A549 (cell line): ENCODE measurements around the gene CCNG2.

Experiments
- EHMT2 ChIP-seq: fragments of 200-600 bp; sonication (generic); IDR thresholded peaks from 2 replicates; pipeline ENCODE4 v1.6.1; 2016; ENCODE audit warnings: antibody characterized with exemption, low read depth, mild to moderate bottlenecking, moderate library complexity
- EP300 ChIP-seq, 2 experiments: fragments of >200 bp; sonication (Bioruptor Twin); formaldehyde crosslinking; IDR thresholded peaks; 2 replicates in 1 of 2; 3 replicates in 1 of 2; pipeline ENCODE4 v1.6.1; 2016 to 2017
- ESRRA ChIP-seq: fragments of 150-350 bp; IDR thresholded peaks from 2 replicates; pipeline ENCODE4 v1.6.1; 2014; ENCODE audit warnings: mild to moderate bottlenecking, low read length, borderline replicate concordance
- HDAC2 ChIP-seq: fragments of 200-600 bp; sonication (generic); IDR thresholded peaks from 2 replicates; pipeline ENCODE4 v1.6.1; 2016
- HOXB13 ChIP-seq: fragments of 250-450 bp; sonication (Bioruptor Pico); IDR thresholded peaks from 2 replicates; pipeline ENCODE4 v1.5.0; 2020; ENCODE audit warnings: low read depth, mild to moderate bottlenecking, moderate library complexity
- JUN ChIP-seq, 2 experiments: fragments of >200 bp; sonication (Bioruptor Twin); formaldehyde crosslinking; IDR thresholded peaks; 2 replicates in 1 of 2; 3 replicates in 1 of 2; pipeline ENCODE4 v1.6.1; 2016 to 2017
- NPAS2 ChIP-seq: fragments of 250-450 bp; sonication (Bioruptor Pico); IDR thresholded peaks from 2 replicates; pipeline ENCODE4 v1.8.0; 2022; ENCODE audit warnings: mild to moderate bottlenecking, moderate library complexity, borderline replicate concordance
- RCOR1 ChIP-seq: fragments of 150-350 bp; IDR thresholded peaks from 2 replicates; pipeline ENCODE4 v1.6.1; 2014; ENCODE audit warnings: antibody characterized with exemption, low read length, low read depth
- ZC3H11A ChIP-seq: fragments of 450-650 bp; IDR thresholded peaks from 2 replicates; pipeline ENCODE4 v1.6.1; 2014; ENCODE audit warnings: antibody characterized with exemption, mild to moderate bottlenecking
- TF ChIP-seq, protein P1 (sequence below): fragments of >200 bp; sonication (Bioruptor Twin); formaldehyde crosslinking; IDR thresholded peaks from 3 replicates; pipeline ENCODE4 v1.5.1; 2016
- TF ChIP-seq, protein P2 (sequence below): fragments of 450-650 bp; IDR thresholded peaks from 2 replicates; pipeline ENCODE4 v1.6.1; 2014; ENCODE audit warnings: antibody characterized with exemption
- TF ChIP-seq, protein P3 (sequence below): IDR thresholded peaks from 2 replicates; pipeline ENCODE4 v1.6.1; 2012; ENCODE audit warnings: low read depth, borderline replicate concordance
- TF ChIP-seq, protein P4 (sequence below): IDR thresholded peaks from 2 replicates; pipeline ENCODE4 v1.6.1; 2012

DNA sequence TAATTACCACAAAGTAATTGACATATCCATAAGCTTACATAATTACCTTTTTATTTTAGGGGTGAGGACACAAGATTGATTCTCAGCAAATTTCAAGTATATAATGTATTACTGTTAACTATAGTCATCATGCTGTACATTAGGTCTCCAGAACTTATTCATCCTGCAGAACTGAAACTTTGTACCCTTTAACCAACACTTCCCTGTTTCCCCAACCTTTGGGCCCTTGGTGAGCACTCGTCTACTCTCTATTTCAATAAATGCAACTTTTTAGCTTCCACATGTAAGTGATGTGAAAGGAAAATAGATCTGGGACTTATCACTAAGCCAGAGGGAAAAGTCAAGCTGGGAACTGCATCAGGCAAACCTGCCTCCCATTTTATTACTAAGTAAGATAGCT is 33.6 kb upstream of the CCNG2 start:
- TF ChIP-seq, protein P1, sequence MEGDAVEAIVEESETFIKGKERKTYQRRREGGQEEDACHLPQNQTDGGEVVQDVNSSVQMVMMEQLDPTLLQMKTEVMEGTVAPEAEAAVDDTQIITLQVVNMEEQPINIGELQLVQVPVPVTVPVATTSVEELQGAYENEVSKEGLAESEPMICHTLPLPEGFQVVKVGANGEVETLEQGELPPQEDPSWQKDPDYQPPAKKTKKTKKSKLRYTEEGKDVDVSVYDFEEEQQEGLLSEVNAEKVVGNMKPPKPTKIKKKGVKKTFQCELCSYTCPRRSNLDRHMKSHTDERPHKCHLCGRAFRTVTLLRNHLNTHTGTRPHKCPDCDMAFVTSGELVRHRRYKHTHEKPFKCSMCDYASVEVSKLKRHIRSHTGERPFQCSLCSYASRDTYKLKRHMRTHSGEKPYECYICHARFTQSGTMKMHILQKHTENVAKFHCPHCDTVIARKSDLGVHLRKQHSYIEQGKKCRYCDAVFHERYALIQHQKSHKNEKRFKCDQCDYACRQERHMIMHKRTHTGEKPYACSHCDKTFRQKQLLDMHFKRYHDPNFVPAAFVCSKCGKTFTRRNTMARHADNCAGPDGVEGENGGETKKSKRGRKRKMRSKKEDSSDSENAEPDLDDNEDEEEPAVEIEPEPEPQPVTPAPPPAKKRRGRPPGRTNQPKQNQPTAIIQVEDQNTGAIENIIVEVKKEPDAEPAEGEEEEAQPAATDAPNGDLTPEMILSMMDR: no peak
- no peak for TF ChIP-seq JUN (IDR thresholded peaks at IDR 0.05)
- no peak for TF ChIP-seq EP300 (IDR thresholded peaks at IDR 0.05)
- TF ChIP-seq, protein P2, sequence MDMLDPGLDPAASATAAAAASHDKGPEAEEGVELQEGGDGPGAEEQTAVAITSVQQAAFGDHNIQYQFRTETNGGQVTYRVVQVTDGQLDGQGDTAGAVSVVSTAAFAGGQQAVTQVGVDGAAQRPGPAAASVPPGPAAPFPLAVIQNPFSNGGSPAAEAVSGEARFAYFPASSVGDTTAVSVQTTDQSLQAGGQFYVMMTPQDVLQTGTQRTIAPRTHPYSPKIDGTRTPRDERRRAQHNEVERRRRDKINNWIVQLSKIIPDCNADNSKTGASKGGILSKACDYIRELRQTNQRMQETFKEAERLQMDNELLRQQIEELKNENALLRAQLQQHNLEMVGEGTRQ: no peak
- TF ChIP-seq ESRRA: no peak
- no peak for TF ChIP-seq NPAS2 (CRISPR knock-in tag)
- TF ChIP-seq, protein P3, sequence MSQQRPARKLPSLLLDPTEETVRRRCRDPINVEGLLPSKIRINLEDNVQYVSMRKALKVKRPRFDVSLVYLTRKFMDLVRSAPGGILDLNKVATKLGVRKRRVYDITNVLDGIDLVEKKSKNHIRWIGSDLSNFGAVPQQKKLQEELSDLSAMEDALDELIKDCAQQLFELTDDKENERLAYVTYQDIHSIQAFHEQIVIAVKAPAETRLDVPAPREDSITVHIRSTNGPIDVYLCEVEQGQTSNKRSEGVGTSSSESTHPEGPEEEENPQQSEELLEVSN: no peak
- TF ChIP-seq, protein P4, sequence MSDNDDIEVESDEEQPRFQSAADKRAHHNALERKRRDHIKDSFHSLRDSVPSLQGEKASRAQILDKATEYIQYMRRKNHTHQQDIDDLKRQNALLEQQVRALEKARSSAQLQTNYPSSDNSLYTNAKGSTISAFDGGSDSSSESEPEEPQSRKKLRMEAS: no peak
- no peak for TF ChIP-seq RCOR1
- no peak for TF ChIP-seq EHMT2
- TF ChIP-seq HOXB13 (CRISPR knock-in tag): no peak
- no peak for TF ChIP-seq ZC3H11A
- TF ChIP-seq HDAC2: no peak
